Transverse colon (tissue), 4 donors: Measurements from ENCODE around the gene FAM131C.

ENCODE experiments used
- EP300 ChIP-seq: sonication (generic); formaldehyde crosslinking; IDR thresholded peaks from one replicate; pipeline ENCODE4 v1.6.1; 2017; ENCODE audit warnings: antibody characterized with exemption, low read depth
- POLR2A ChIP-seq: fragments of 450-650 bp; IDR thresholded peaks from one replicate; pipeline ENCODE4 v1.6.1; 2016; ENCODE audit warnings: antibody characterized with exemption, mild to moderate bottlenecking, moderate library complexity
- POLR2AphosphoS5 ChIP-seq, 3 donors: sonication (generic); formaldehyde crosslinking; IDR thresholded peaks; one replicate each; pipeline ENCODE4 v1.6.1; 2016; ENCODE audit warnings: antibody characterized with exemption in 3 of 3
- TF ChIP-seq, protein P1 (sequence below), 5 experiments: fragments of 200-600 bp in 3 of 5; fragments of 450-650 bp in 2 of 5; sonication (generic) in 3 of 5; IDR thresholded peaks; 1 replicate in 2 of 5; 2 replicates in 3 of 5; pipeline ENCODE4 v1.5.1; 2016 to 2017; ENCODE audit warnings: antibody characterized with exemption in 5 of 5, inconsistent platforms in 3 of 5, mild to moderate bottlenecking in 2 of 5, moderate library complexity in 1 of 5

DNA sequence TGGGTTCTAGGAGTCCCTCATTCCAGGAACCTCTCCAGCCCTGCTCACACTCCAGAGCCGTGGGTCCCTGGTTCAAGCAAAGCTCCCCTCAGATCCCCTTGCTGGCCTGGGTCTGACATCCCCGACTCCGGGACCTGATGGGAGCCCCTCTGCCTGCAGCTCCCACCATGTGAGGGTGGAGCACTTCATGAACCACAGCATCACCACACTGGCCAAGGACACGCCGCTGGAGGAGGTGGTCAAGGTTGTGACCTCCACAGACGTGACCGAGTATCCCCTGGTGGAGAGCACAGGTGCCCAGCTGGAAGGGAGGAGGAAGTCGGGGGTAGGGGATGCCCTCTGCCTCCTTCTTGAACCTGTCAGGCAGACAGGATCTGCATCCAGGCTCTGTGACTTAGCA, 41.9 kb downstream of the FAM131C start:
- TF ChIP-seq, protein P1, sequence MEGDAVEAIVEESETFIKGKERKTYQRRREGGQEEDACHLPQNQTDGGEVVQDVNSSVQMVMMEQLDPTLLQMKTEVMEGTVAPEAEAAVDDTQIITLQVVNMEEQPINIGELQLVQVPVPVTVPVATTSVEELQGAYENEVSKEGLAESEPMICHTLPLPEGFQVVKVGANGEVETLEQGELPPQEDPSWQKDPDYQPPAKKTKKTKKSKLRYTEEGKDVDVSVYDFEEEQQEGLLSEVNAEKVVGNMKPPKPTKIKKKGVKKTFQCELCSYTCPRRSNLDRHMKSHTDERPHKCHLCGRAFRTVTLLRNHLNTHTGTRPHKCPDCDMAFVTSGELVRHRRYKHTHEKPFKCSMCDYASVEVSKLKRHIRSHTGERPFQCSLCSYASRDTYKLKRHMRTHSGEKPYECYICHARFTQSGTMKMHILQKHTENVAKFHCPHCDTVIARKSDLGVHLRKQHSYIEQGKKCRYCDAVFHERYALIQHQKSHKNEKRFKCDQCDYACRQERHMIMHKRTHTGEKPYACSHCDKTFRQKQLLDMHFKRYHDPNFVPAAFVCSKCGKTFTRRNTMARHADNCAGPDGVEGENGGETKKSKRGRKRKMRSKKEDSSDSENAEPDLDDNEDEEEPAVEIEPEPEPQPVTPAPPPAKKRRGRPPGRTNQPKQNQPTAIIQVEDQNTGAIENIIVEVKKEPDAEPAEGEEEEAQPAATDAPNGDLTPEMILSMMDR (IDR thresholded peaks at IDR 0.05), result no peak
- TF ChIP-seq POLR2AphosphoS5 (IDR thresholded peaks at IDR 0.05) (no peak), EP300 (no peak), POLR2A (no peak)
